HG03469 (cell line): ENCODE results near the gene CALB2.

ENCODE experiments used
- ATAC-seq: cut with Tn5 transposase; IDR thresholded peaks from one replicate; pipeline ENCODE4 v1.9.1; 2021; ENCODE audit warnings: mild to moderate bottlenecking, moderate library complexity, moderate number of reproducible peaks; ENCODE audit not compliant: unreplicated experiment

Gene CALB2

GRCh38 chr16:71424626-71425025, 66.1 kb downstream of the CALB2 start:
- ATAC-seq: no peak

- no peak for ATAC-seq
These were observed 67.2 kb downstream of the CALB2 start for GRCh38 chr16:71425746-71426068.

GRCh38 chr16:71426069-71426879, 67.8 kb downstream of the CALB2 start:
- ATAC-seq: no peak

- ATAC-seq: no peak
These were observed 68.5 kb downstream of the CALB2 start for GRCh38 chr16:71426880-71427615.

GRCh38 chr16:71428385-71428784, 69.9 kb downstream of the CALB2 start:
- ATAC-seq: no peak

- no peak for ATAC-seq
These were observed 70.4 kb downstream of the CALB2 start for GRCh38 chr16:71428883-71429282.

GRCh38 chr16:71429581-71429980, 71.1 kb downstream of the CALB2 start:
- no peak for ATAC-seq

GRCh38 chr16:71430744-71431143, 72.2 kb downstream of the CALB2 start:
- no peak for ATAC-seq

- ATAC-seq: no peak
These were observed 72.7 kb downstream of the CALB2 start for GRCh38 chr16:71431176-71431575.

GRCh38 chr16:71431991-71432390, 73.5 kb downstream of the CALB2 start:
- ATAC-seq: no peak

- ATAC-seq: no peak
These were observed 74.4 kb downstream of the CALB2 start for GRCh38 chr16:71432906-71433305.

GRCh38 chr16:71436473-71436872, 78.0 kb downstream of the CALB2 start:
- ATAC-seq: no peak

- no peak for ATAC-seq
These were observed 81.0 kb downstream of the CALB2 start for GRCh38 chr16:71439523-71439922.
